ENCODE results near the gene PCNX1.

The PCNX1 gene

GRCh38 chr14:70881549-70882177, 25.6 kb upstream of the PCNX1 start:
- Histone ChIP-seq H3K27me3 (ENCODE audit: control insufficient read depth, insufficient read depth, low read length) (no peaks in the 10 kb centered on the region), H2AFZ (no peak overlapping the region), H3K27ac (no peak overlapping the region), H3K79me2 (no peaks in the 10 kb centered on the region), H3K9ac (no peak overlapping the region), H3K4me1 (peaks cover 8% of the 10 kb centered on the region), H3K9me3 (ENCODE audit: control insufficient read depth, low read length) (no peaks in the 10 kb centered on the region), H3K4me3 (ENCODE audit: low read depth, low read length) (no peak overlapping the region), H3K4me2 (ENCODE audit: low read length) (no peak overlapping the region), H3K36me3 (ENCODE audit: control insufficient read depth, insufficient read depth, low read length) (no peaks in the 10 kb centered on the region)
- no peak for TF ChIP-seq CTCF (IDR thresholded peaks at IDR 0.05)

- Histone ChIP-seq H2AFZ (no peak overlapping the region), H3K9me3 (ENCODE audit: control insufficient read depth, low read length) (no peaks in the 10 kb centered on the region), H3K79me2 (no peaks in the 10 kb centered on the region), H3K27me3 (ENCODE audit: control insufficient read depth, insufficient read depth, low read length) (no peaks in the 10 kb centered on the region), H3K27ac (no peak overlapping the region), H3K4me2 (ENCODE audit: low read length) (no peak overlapping the region), H3K4me1 (peaks cover 8% of the 10 kb centered on the region), H3K9ac (no peak overlapping the region), H3K4me3 (ENCODE audit: low read depth, low read length) (no peak overlapping the region), H3K36me3 (ENCODE audit: control insufficient read depth, insufficient read depth, low read length) (no peaks in the 10 kb centered on the region)
- no peak for TF ChIP-seq CTCF (IDR thresholded peaks at IDR 0.05)
These were observed 24.3 kb upstream of the PCNX1 start for GRCh38 chr14:70882776-70883492.

- Histone ChIP-seq H3K4me3 (ENCODE audit: low read depth, low read length) (no peak overlapping the region), H3K4me2 (ENCODE audit: low read length) (no peak overlapping the region), H3K4me1 (peaks cover 8% of the 10 kb centered on the region), H3K36me3 (ENCODE audit: control insufficient read depth, insufficient read depth, low read length) (no peaks in the 10 kb centered on the region), H3K27ac (no peak overlapping the region), H3K9me3 (ENCODE audit: control insufficient read depth, low read length) (no peaks in the 10 kb centered on the region), H2AFZ (peak overlapping the region; percentile 9), H3K9ac (no peak overlapping the region), H3K79me2 (no peaks in the 10 kb centered on the region), H3K27me3 (ENCODE audit: control insufficient read depth, insufficient read depth, low read length) (no peaks in the 10 kb centered on the region)
- no peak for TF ChIP-seq CTCF (IDR thresholded peaks at IDR 0.05)
These were observed 22.5 kb upstream of the PCNX1 start for GRCh38 chr14:70884595-70885342.

GRCh38 chr14:70885343-70886022, 21.8 kb upstream of the PCNX1 start:
- Histone ChIP-seq H3K9ac (no peak overlapping the region), H3K79me2 (no peaks in the 10 kb centered on the region), H3K27ac (no peak overlapping the region), H2AFZ (no peak overlapping the region), H3K36me3 (ENCODE audit: control insufficient read depth, insufficient read depth, low read length) (no peaks in the 10 kb centered on the region), H3K4me1 (peaks cover 8% of the 10 kb centered on the region), H3K9me3 (ENCODE audit: control insufficient read depth, low read length) (no peaks in the 10 kb centered on the region), H3K27me3 (ENCODE audit: control insufficient read depth, insufficient read depth, low read length) (no peaks in the 10 kb centered on the region), H3K4me3 (ENCODE audit: low read depth, low read length) (no peak overlapping the region), H3K4me2 (ENCODE audit: low read length) (no peak overlapping the region)
- TF ChIP-seq CTCF (IDR thresholded peaks at IDR 0.05) = no peak

Data from parathyroid adenoma (tissue), 2 donors.